K562 (cell line): ENCODE data around the gene ZAP70. TPM values are rescaled to one million over a fixed set of nuclear protein-coding genes. Genes with fewer than 3 reads are reported as not detected.

Experiments
- ATAC-seq: fragments of 200-7000 bp; cut with Tn5 transposase; 3 replicates; pipeline ENCODE4 v1.9.1; 2020; ENCODE audit warnings: moderate library complexity
- BruUV-seq: library from RNA; stranded (reverse); fragments of 400-500 nt; replicated peaks from 2 replicates; lab custom pipeline; 2021; lab: Mats Ljungman, UMichigan
- CTCF ChIA-PET: fragments of 300-600 bp; formaldehyde crosslinking; extraction: SDS; loops from one replicate; lab custom pipeline; 2021; ENCODE audit warnings: low intra/inter-chr PET ratio; lab: Yijun Ruan, JAX
- POLR2A ChIA-PET: fragments of 300-600, 350-650 bp; sonication (Branson Sonifier 250); formaldehyde crosslinking; extraction: SDS; loops from one replicate; lab custom pipeline; 2021; ENCODE audit warnings: antibody characterized with exemption, inconsistent platforms; lab: Yijun Ruan, JAX
- DNase-seq, 4 experiments: peaks; one replicate each; pipeline versions ENCODE4 v3.0.0 to v3.0.0-alpha.2; 2011 to 2018; ENCODE audit warnings: low spot score in 3 of 4, mixed read lengths in 3 of 4; ENCODE audit errors: extremely low read depth in 1 of 4
- FAIRE-seq: peaks from 2 replicates; lab custom pipeline; 2011; peaks lifted over from hg19 to GRCh38; lab: Jason Lieb, UNC
- H2AFZ ChIP-seq: 2 replicates; pipeline ENCODE4 v1.6.0; 2011; ENCODE audit warnings: low read depth, low read length, control low read depth, inconsistent platforms
- H3K27ac ChIP-seq: fragments of 200-600 bp; 3 replicates; pipeline ENCODE4 v1.8.0; 2011; ENCODE audit warnings: low read depth, mild to moderate bottlenecking, control low read depth, inconsistent platforms, low read length, moderate library complexity, mixed read lengths; ENCODE audit errors: extremely low read depth
- H3K27me3 ChIP-seq, 2 experiments: fragments of 300-600 bp in 1 of 2; 2 replicates in 1 of 2; 3 replicates in 1 of 2; pipeline versions ENCODE4 v1.6.0 to v1.8.0; 2011; ENCODE audit warnings: inconsistent platforms in 2 of 2, low read length in 2 of 2, mild to moderate bottlenecking in 1 of 2, mixed read lengths in 1 of 2, moderate library complexity in 1 of 2; ENCODE audit not compliant: control insufficient read depth in 2 of 2, insufficient read depth in 2 of 2
- H3K36me3 ChIP-seq: fragments of 300-600 bp; 3 replicates; pipeline ENCODE4 v1.8.0; 2011; ENCODE audit warnings: mild to moderate bottlenecking, low read length, inconsistent platforms; ENCODE audit not compliant: control insufficient read depth, insufficient read depth
- H3K4me1 ChIP-seq, 2 experiments: fragments of 200-600 bp in 1 of 2; replicated peaks in 1 of 2; 2 replicates in 1 of 2; 3 replicates in 1 of 2; pipeline versions ENCODE4 v1.5.1 to v1.8.0; 2011; ENCODE audit warnings: inconsistent platforms in 2 of 2, low read length in 2 of 2, mild to moderate bottlenecking in 1 of 2, mixed read lengths in 1 of 2, moderate library complexity in 1 of 2; ENCODE audit not compliant: control insufficient read depth in 2 of 2, insufficient read depth in 2 of 2
- H3K4me2 ChIP-seq: 2 replicates; pipeline ENCODE4 v1.6.1; 2011; ENCODE audit warnings: low read length, control low read depth, inconsistent platforms, mixed read lengths; ENCODE audit not compliant: insufficient read depth
- H3K4me3 ChIP-seq: fragments of 200-600 bp; sonication (generic), shearing (Covaris generic); 2 replicates; pipeline ENCODE4 v1.5.1; 2016; ENCODE audit warnings: control low read depth, inconsistent platforms
- H3K79me2 ChIP-seq: fragments of 200-600 bp; 3 replicates; pipeline ENCODE4 v1.8.0; 2011; ENCODE audit warnings: low read length, inconsistent platforms; ENCODE audit not compliant: control insufficient read depth, insufficient read depth
- H3K9ac ChIP-seq, 2 experiments: 2 replicates each; pipeline versions ENCODE4 v1.6.0 to v1.6.1; 2011; ENCODE audit warnings: low read depth in 2 of 2, low read length in 2 of 2, control low read depth in 1 of 2, inconsistent platforms in 1 of 2, mild to moderate bottlenecking in 1 of 2, mixed read lengths in 1 of 2; ENCODE audit not compliant: insufficient read depth in 1 of 2
- H3K9me1 ChIP-seq: one replicate; pipeline ENCODE4 v1.6.0; 2011; ENCODE audit warnings: inconsistent platforms, mild to moderate bottlenecking, low read length, moderate library complexity; ENCODE audit not compliant: control insufficient read depth, insufficient read depth
- H3K9me3 ChIP-seq: replicated peaks from 2 replicates; pipeline ENCODE4 v1.5.1; 2011; ENCODE audit warnings: low read depth, low read length, inconsistent platforms; ENCODE audit not compliant: control insufficient read depth, insufficient read depth
- H4K20me1 ChIP-seq: replicated peaks from 2 replicates; pipeline ENCODE4 v1.6.1; 2011; ENCODE audit warnings: low read length, inconsistent platforms, mixed read lengths; ENCODE audit not compliant: control insufficient read depth, insufficient read depth
- NR1H2 ChIP-seq: sonication (generic); formaldehyde crosslinking; IDR thresholded peaks from 2 replicates; pipeline ENCODE4 v1.4.0; 2020; ENCODE audit warnings: mild to moderate bottlenecking, missing genetic modification reagents
- WGBS: fragments of 100-300 bp; shearing (Covaris generic); methylation state at CpG from one replicate; pipeline ENCODE4 v1.1.6; 2016; ENCODE audit warnings: low coverage, mixed read lengths; ENCODE audit not compliant: insufficient coverage; ENCODE audit errors: missing lambda C conversion rate; 5-methylcytosine and 5-hydroxymethylcytosine counted together
- in situ Hi-C: fragments of 300-500 bp; cut with MboI; formaldehyde crosslinking; loops from 4 replicates; pipeline ENCODE4 v1.15.0; 2018; ENCODE audit warnings: inconsistent platforms, mixed read lengths
- intact Hi-C: fragments of 100-400 bp; cut with micrococcal nuclease; formaldehyde crosslinking; loops from 2 replicates; pipeline ENCODE4 v1.14.2; 2022
- polyA plus RNA-seq, 8 experiments: library from polyadenylated mRNA; depleted of rRNA in 4 of 8; stranded (reverse) in 5 of 8; unstranded in 3 of 8; fragments of >200 nt; fragmentation: Nextera tagmentation in 2 of 8; fragmentation: Illumina TruSeq in 1 of 8; extraction: Ambion mirVana in 2 of 8; extraction: Trizol in 1 of 8; gene quantifications; 2 replicates each; pipeline versions ENCODE4 v1.2.1 to v1.2.3, GENCODE V29; 2011 to 2014; ENCODE audit warnings: inconsistent platforms in 1 of 8, missing spikeins in 1 of 8
- total RNA-seq, 7 experiments: library from RNA; depleted of rRNA in 6 of 7; stranded (reverse); fragments of >200 nt in 6 of 7; fragmentation: Illumina TruSeq in 2 of 7; extraction: Trizol in 2 of 7; gene quantifications; 2 replicates each; pipeline versions ENCODE4 v1.2.1 to v1.2.3, GENCODE V29; 2011 to 2021; ENCODE audit warnings: low replicate concordance in 1 of 7
- TF ChIP-seq, protein P1 (sequence below): fragments of 450-650 bp; formaldehyde crosslinking; IDR thresholded peaks from 2 replicates; pipeline ENCODE4 v1.4.0; 2022; ENCODE audit warnings: missing genetic modification characterization
- TF ChIP-seq, protein P2 (sequence below): fragments of 250-450 bp; sonication (Bioruptor Pico); IDR thresholded peaks from 2 replicates; pipeline ENCODE4 v1.8.0; 2022; ENCODE audit warnings: moderate library complexity, mild to moderate bottlenecking, inconsistent platforms

The ZAP70 gene
- total and polyA plus RNA-seq, 9 of the 15 experiments (the other 6 are each of a cell fraction or from before 2014, with no cell fraction given): 0.06 to 0.80 (median 0.21) TPM; not detected in 1

GRCh38 chr2:97769308-97769707, 55.9 kb downstream of the ZAP70 start:
- Histone ChIP-seq H3K27ac (no peak overlapping the region), H3K4me2 (no peak overlapping the region), H3K4me1 (no peaks in the 10 kb centered on the region)
- DNase-seq (no peak), FAIRE-seq (no peak)
- TF ChIP-seq, protein P1, sequence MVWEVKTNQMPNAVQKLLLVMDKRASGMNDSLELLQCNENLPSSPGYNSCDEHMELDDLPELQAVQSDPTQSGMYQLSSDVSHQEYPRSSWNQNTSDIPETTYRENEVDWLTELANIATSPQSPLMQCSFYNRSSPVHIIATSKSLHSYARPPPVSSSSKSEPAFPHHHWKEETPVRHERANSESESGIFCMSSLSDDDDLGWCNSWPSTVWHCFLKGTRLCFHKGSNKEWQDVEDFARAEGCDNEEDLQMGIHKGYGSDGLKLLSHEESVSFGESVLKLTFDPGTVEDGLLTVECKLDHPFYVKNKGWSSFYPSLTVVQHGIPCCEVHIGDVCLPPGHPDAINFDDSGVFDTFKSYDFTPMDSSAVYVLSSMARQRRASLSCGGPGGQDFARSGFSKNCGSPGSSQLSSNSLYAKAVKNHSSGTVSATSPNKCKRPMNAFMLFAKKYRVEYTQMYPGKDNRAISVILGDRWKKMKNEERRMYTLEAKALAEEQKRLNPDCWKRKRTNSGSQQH (CRISPR knock-in tag): no peak
- no peak for TF ChIP-seq NR1H2 (CRISPR knock-in tag)
- TF ChIP-seq, protein P2, sequence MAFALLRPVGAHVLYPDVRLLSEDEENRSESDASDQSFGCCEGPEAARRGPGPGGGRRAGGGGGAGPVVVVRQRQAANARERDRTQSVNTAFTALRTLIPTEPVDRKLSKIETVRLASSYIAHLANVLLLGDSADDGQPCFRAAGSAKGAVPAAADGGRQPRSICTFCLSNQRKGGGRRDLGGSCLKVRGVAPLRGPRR (CRISPR knock-in tag): no peak
- TF ChIP-seq, all 486 proteins: peak for 0
- in situ Hi-C loops (no loop called here), intact Hi-C loops (no loop called here)
- Histone ChIP-seq H3K4me3 (no peak overlapping the region), H4K20me1 (no peaks in the 10 kb centered on the region), H2AFZ (no peak overlapping the region), H3K9me3 (no peaks in the 10 kb centered on the region), H3K9me1 (no peaks in the 10 kb centered on the region), H3K79me2 (no peaks in the 10 kb centered on the region), H3K27me3 (no peaks in the 10 kb centered on the region), H3K9ac (no peak overlapping the region), H3K36me3 (peaks cover 50% of the 10 kb centered on the region; the same call in 1 of the 3 replicates)
- no TSS peak for BruUV-seq
- ChIA-PET POLR2A (interaction anchor here (0.5 kb wide), 1 partner anchor 656 kb away, joined by 4 read pairs; no protein-coding TSS in a partner anchor), CTCF (no interaction called here)
- WGBS: 68% methylated on average over 3 of the region's 3 CpGs
- no peak for ATAC-seq
